HG03460 (cell line): Measurements from ENCODE around the gene FSD2.
"Not testable (repeated sequence)": the region's sequence is repeated elsewhere in the genome, so short reads cannot be mapped to it uniquely, and the experiment has no call there.

Source experiments
- ATAC-seq: cut with Tn5 transposase; IDR thresholded peaks from one replicate; pipeline ENCODE4 v1.9.1; 2021; ENCODE audit not compliant: unreplicated experiment

The FSD2 gene

DNA sequence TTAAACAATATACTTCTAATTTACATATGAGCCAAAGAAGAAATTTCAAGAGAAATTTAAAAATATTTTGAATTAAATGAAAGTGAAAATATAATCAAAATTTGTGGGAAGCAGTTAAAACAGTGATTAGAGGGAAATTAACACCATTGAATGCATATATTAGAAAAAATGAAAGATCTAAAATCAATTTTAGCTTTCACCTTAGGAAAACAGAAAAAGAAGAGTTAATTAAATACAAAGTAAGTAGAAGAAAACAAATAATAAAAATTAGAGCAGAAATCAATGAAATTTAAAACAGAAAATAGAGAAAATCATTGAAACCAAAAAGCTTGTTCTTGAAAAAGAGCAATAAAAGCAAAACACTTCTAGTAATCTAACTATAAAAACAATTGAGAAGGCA lies 57.6 kb downstream of the FSD2 start:
- no peak for ATAC-seq

DNA sequence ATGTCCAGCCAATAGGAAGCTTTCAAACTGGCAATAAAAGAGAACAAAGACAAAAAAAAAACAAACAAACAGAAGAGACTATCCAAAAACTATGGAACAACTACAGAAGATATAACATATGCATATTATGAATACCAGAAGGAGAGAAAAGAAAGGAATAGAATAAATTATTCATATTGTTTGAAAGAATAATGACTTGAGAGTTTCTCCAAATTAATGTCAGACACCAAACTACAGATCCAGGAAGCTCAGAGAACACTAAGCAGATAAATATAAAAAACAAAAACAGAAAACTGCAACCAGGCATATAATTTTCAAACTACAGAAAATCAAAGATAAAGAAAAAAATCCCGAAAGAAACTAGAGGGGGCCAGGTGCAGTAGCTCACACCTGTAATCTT lies 62.1 kb downstream of the FSD2 start:
- ATAC-seq = no peak

GRCh38 chr15:82742134-82742533 lies 63.7 kb downstream of the FSD2 start:
- no peak for ATAC-seq

GRCh38 chr15:82739086-82739485 lies 66.8 kb downstream of the FSD2 start:
- ATAC-seq = no peak

DNA sequence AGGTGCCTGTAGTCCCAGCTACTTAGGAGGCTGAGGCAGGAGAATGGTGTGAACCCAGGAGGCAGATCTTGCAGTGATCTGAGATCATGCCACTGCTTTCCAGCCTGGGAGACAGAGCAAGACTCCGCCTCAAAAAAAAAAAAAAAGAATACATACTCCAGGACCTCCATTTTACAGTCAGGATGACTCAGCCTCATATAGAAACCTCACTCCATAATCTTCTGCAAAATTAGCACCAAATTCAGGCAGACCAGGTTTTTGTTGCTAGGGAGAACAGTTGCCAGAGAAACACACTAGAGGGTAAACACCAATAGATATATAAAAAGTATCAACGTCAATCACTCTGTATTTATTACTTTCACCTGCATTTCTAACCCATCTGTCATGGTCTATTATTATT lies 67.9 kb downstream of the FSD2 start:
- ATAC-seq = no peak

DNA sequence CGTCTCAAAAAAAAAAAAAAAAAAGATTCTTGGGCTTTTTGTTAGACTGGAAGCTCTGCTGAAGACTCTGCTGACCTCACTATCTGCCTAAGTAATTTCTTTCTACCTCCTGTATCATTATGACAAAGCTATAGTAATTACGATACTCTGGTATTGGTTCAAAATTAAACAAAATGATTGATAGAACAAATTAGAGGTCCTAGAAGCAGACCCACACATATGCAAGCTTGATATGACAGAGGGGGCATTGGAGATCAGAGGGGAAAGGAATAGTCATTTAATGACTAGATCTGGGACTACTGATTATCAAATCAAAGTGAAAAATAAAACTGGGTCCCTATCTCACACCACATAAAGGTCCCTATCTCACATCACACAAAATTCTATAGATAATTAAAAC lies 74.3 kb downstream of the FSD2 start:
- no peak for ATAC-seq

DNA sequence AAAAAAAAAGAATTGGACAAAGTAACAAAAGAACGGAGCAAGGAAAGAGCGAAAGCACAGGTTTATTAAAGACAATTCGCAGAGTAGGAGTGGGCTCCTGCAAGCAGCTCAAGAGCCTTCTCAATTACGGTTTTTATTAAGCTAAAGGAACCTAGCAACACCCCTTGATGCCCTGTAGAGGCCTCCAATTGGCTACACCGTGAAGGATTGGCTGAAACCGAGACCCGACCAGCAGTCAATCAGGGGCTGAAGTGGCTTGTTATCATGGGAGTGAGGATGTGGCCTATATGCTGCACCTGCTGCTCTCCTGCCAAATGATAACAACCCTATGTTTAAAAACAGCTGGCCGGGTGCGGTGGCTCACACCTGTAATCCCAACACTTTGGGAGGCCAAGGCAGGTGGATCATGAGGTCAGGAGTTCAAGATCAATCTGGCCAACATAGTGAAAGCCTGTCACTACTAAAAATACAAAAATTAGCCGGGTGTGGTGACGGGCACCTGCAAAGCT lies 75.8 kb downstream of the FSD2 start:
- ATAC-seq = no peak

- no peak for ATAC-seq
These were observed 79.1 kb downstream of the FSD2 start for GRCh38 chr15:82726816-82727215.

DNA sequence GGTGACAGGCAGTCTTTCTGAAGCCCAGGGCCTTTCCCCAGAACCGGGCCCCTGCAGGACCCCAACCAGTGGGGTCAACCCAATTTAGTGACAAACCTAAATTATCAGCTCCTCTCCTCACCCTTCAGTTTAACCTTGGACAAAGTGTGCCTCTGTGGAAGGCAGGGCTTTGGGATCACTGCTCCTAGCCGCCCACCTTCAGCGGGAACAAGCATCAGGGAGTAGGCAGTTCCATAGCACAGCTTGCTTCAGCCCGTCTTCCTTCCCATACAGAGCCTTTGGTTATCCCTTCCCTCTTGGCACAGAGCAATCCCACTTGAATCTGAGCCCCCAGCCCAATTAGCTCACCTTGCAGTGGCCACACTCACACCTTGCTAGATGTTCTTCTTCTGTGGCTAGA lies 90.9 kb downstream of the FSD2 start:
- ATAC-seq = no peak

DNA sequence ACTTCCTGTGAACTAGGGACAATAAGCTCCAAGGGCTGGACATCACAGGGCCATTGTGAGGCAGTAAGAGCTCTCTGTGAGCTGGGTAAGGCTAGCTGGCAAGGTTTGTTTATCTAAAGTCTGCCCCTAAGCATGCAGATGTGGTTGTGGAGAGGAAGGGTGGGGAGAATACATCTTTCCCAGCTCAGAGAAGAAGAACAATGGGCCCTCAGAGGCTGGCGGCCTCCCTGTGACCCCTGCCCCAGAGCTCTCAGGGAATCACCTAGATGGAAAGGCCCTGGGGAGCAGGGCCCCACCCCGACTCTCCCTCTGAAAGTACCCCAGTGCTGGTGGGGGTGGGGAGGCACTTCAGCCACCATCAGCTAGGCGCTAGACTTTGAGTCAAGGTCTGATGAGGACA lies 91.9 kb downstream of the FSD2 start:
- no peak for ATAC-seq

DNA sequence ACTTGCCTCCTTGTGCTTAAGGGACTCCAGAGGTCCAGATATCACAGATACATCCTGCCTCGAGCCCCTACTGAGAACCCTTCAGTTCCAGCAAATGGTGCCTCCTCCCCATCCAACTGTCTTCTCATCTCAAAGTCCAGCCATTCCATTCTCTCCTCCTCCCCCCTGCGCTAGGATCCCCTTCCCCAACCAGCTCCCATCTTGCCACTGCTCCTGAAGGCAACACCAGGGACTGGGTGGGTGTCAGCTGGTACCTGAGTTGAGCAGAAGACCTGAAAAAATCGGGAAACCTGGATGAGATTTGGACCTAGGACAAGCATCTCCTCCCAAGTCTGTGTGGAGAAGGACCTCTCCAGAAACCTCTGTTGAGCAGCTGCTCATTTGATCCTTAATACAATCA lies 93.8 kb downstream of the FSD2 start:
- ATAC-seq = no peak

DNA sequence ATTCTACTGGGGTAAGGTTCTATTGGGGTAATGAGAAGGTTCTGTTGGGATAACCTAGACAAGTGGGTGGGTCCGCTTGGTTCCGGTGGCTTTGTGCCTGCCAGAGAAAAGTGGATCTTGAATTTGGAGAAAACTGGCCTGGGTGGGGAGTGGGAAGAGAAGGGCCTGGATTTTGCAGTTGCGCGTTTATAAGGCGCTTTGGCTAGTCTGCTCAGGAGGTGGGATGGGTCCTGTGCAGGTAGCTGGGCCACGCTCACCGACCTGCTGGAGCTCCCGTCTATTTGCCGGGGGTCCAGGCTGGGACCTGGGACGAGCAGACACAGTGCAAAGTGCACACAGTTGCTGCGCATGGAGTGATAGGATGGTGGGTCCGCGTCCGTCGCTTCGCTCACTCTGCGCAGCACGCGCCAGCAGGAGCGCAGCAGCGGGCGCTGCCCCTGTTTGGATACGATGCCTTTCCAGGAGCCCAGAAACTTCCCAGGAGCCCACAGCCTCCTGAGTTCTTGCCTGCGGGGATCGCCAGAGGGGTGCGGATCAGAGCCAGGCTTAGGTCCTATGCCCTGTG lies 94.9 kb downstream of the FSD2 start:
- ATAC-seq = no peak

DNA sequence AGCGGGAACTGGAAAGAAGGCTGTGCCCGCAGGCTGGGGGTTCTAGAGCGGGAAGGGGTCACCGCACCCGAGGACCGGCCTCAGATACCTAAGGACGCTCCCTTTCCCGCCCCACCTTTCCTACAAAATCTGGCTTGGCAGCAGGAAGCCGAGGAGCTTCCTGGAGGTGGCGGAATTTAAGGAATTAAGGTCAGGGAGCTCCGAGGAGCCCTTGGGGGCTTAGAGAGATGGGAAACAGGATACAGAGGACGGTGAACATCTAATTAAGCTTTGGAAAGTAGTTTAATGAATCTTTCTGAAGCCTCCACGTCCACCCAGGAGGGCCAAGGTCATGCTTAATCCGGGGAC lies 95.7 kb downstream of the FSD2 start:
- ATAC-seq = no peak

DNA sequence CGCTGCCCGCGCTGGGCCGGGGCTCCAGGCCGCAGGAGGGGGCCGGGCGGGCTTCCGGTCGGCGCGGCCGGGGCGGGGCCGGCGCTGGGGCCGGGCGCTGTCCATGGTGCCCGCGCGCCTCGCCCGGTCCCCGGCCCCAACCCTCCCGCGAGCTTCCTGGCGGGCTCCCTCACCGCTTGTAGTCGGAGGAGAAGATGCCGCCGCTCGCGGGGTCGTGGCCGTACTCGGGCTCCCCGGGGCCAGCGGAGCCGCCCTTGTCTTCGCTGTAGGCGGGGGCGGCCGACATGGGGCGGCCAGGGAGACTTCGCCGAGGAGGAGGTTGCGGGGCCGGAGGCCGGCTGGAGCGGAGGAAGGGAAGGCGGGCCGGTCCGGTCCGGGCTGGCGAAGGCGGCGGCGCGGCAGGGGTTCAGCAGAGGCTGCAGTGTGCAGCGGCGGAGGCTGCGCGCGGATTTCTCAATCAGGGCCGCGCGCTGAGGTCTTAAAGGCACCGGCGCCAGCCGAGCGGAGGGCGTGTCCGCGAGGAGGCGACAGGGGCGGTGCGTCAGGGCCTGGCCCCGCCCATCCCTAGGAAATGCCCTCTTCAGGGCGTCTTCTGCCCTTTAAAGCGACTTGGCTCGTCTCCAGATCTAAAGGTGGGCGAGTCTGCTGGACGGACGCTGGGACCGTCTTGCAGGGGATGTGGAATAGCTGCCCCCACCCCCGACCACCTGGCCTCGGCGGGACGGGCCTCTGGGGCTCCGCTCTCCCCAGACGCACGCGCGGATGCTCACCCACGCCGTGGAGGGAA lies 96.3 kb downstream of the FSD2 start, which contains the start of gene AP3B2:
TSS of gene AP3B2 (minus strand) at position 455 of the 787 bp plus-strand sequence. CDS start at position 286, 169 bp downstream.
- ATAC-seq = peak; percentile 89

DNA sequence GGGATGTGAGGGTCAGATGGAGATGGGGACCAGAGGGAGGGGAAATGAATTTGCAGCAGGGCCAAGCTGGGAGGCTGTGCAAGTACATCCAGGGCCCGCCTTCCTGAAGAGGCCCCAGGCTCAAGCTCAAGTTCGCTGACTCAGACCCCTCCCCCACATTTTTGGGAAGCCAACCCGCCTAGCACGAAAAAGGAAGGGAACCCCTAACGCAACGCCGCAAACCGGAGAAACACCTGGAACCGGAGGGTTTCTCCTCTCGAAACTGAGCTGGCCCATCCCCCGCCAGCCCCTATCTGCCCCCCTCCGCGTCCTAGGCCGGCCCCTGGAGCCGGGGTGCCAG lies 96.8 kb downstream of the FSD2 start:
- no peak for ATAC-seq

DNA sequence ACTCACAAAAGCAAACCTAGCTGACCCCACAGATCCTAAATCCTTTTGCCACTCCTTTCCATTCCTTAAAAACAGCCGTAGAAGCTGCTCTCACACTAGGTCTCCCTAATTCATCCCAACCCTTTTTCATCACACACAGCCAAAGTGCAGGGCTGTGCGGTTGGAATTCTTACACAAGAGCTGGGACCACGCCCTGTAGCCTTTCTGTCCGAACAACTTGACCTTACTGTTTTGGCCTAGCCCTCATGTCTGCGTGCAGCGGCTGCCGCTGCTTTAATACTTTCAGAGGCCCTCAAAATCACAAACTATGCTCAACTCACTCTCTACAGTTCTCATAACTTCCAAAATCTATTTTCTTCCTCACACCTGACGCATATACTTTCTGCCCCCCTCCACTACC lies 100.0 kb downstream of the FSD2 start:
- not testable (repeated sequence) for ATAC-seq
